ENCODE results near the gene BOK. TPM values are rescaled to one million over a fixed set of nuclear protein-coding genes. Genes with fewer than 3 reads are reported as not detected.

BOK gene
- total RNA-seq, 1 experiment from 2014 or later = 33.9 TPM

GRCh38 chr2:241607162-241607885, 48.8 kb downstream of the BOK start:
- Histone ChIP-seq H2BK20ac (ENCODE audit: low read depth, low read length, poor library complexity, severe bottlenecking) (no peak overlapping the region), H2BK15ac (ENCODE audit: low read depth, low read length) (no peak overlapping the region), H4K8ac (replicated peaks; ENCODE audit: insufficient read length, low read depth, low read length) (no peak overlapping the region), H2BK12ac (ENCODE audit: insufficient read length, low read depth, low read length) (no peak overlapping the region), H3K18ac (ENCODE audit: insufficient read length, low read depth, low read length) (no peak overlapping the region), H3K56ac (ENCODE audit: insufficient read length, low read depth, low read length) (no peak overlapping the region), H3K27me3 (ENCODE audit: insufficient read depth, low read length) (no peaks in the 10 kb centered on the region), H3K9me3 (ENCODE audit: control insufficient read depth, low read depth, low read length) (no peaks in the 10 kb centered on the region), H3K79me1 (ENCODE audit: insufficient read depth, low read depth, low read length, poor library complexity, severe bottlenecking) (no peaks in the 10 kb centered on the region), H3K9ac (ENCODE audit: extremely low read depth, insufficient read length, low read length) (no peak overlapping the region), H3T11ph (ENCODE audit: low read length) (no peak overlapping the region), H4K20me1 (ENCODE audit: control insufficient read depth, insufficient read depth, insufficient read length) (no peaks in the 10 kb centered on the region), H2BK120ac (ENCODE audit: low read depth, low read length, poor library complexity, severe bottlenecking) (no peak overlapping the region), H2AFZ (ENCODE audit: low read length) (no peak overlapping the region), H3K23ac (ENCODE audit: insufficient read length, low read depth, low read length) (no peak overlapping the region), H3K27ac (ENCODE audit: insufficient read length, low read depth, low read length) (no peak overlapping the region), H3K23me2 (ENCODE audit: insufficient read length, low read depth, low read length, poor library complexity, severe bottlenecking) (peaks cover 6% of the 10 kb centered on the region), H2AK5ac (ENCODE audit: insufficient read length, low read length) (no peak overlapping the region), H3K14ac (ENCODE audit: insufficient read depth, low read length) (no peak overlapping the region), H3K4me2 (ENCODE audit: insufficient read depth, insufficient read length, low read length) (no peak overlapping the region), H3K4me1 (ENCODE audit: insufficient read depth, low read length) (no peaks in the 10 kb centered on the region), H3K4ac (ENCODE audit: low read depth, low read length) (no peak overlapping the region), H4K91ac (ENCODE audit: insufficient read length, low read depth, low read length) (no peak overlapping the region), H3K79me2 (ENCODE audit: insufficient read depth, low read length) (no peaks in the 10 kb centered on the region; the same call in 1 of the 2 replicates), H4K5ac (ENCODE audit: insufficient read length, low read depth, low read length) (no peak overlapping the region), H2BK5ac (ENCODE audit: insufficient read length, low read length) (no peak overlapping the region)
- Mint-ChIP-seq H3K4me1 (peaks cover 5 to 8% of the 10 kb centered on the region in 2 experiments), H3K27ac (no peak overlapping the region), H3K4me3 (no peak overlapping the region), H3K9me3 (no peaks in the 10 kb centered on the region), H3K27me3 (ENCODE audit: low read depth) (no peaks in the 10 kb centered on the region), H3K36me3 (ENCODE audit: insufficient read depth in 1 of 3, low read depth in 3 of 3) (peaks cover 4 to 24% (median 19%) of the 10 kb centered on the region in 3 experiments; a peak in 6 of 7 replicates)
- DNase-seq = no peak
- WGBS (ENCODE audit: extremely low coverage, insufficient read length, low lambda C conversion rate) = no CpG with 5 or more reads among the region's 27 CpGs
- TF ChIP-seq CTCF (conservative IDR thresholded peaks at IDR 0.05) = no peak
